RKO (cell line): ENCODE results near the gene KCTD1.

ENCODE experiments used
- DNase-seq: peaks from one replicate; pipeline ENCODE4 v3.0.0-alpha.2; 2016; ENCODE audit warnings: low spot score

Gene KCTD1

DNA sequence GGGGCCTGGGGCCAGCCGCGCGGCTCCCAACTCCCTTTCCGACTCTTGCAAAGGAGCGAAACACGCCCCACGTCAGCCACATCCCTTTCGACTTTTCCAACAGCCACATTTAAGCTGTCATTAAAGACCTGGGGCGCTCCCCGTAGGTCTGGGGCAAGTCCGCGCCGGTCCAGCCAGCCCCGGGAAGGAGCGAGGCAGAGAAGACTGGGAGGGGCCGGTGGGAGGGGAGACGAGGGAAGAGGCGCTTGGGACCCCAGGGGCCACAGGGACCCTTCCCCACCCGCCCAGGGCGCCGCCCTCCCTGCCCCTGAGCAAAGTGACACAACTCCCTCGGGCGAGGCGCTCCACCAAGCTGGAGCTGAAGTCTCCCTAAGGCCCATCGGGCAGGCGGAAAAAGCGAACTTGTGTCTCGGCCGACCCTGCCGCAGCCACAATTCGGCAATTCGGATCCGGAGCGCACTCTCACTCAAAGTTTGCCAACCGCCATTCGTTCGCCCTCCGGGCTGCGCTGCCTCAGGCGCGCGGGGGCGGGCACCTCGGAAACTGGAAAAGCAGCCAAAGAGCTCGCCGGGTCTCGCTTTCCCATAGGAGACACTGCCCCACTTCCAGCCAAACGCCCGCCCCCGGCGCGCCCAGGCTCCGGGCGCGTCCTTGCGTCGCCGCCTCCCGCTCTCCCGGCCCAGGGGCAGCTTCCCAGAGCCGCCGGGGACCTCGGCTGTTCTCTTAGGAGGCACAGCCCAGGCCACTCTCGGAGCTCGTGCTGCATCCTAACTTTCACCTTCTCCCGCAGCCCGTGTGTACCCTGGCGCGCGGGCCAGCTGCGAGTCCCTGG is 1.1 kb upstream of the KCTD1 start:
- peak; percentile 70 for DNase-seq

DNA sequence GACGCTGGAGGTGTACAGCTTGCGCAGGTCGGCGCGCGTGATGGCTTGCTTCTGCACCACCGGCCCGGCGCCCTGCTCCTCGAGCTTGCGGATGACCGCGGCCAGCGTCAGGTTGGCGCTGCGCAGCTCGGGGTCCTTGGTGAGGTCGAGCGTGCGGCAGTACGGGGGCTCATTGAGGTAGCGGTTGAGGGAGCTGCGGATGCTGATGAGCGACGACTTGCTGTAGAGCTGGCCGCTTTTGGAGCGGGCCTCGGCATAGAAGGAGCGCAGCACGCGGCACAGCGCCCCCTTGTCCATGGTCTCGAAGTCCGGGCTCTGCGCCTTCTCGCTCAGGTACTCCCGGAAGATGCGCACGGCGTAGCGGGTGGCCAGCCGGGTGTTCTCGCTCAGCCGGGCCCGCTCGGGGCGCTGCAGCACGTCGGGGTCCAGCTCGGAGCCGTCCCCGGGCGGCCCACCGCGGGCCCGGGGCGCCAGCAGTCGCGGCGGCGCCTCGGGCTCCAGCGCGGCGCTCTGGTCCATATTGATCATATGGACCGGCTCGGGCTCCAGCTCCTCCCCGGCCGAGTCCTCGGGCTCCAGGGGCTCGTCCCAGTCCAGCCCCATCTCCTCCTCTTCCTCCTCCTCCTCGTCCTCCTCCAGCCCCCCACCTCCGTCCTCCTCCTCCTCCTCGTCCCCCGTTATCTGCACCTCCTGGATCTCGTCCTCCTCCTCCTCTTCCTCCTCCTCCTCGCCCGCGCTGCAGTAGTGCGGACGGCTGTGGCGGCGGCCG is 523 bp downstream of the KCTD1 start:
- DNase-seq = peak; percentile 53

DNA sequence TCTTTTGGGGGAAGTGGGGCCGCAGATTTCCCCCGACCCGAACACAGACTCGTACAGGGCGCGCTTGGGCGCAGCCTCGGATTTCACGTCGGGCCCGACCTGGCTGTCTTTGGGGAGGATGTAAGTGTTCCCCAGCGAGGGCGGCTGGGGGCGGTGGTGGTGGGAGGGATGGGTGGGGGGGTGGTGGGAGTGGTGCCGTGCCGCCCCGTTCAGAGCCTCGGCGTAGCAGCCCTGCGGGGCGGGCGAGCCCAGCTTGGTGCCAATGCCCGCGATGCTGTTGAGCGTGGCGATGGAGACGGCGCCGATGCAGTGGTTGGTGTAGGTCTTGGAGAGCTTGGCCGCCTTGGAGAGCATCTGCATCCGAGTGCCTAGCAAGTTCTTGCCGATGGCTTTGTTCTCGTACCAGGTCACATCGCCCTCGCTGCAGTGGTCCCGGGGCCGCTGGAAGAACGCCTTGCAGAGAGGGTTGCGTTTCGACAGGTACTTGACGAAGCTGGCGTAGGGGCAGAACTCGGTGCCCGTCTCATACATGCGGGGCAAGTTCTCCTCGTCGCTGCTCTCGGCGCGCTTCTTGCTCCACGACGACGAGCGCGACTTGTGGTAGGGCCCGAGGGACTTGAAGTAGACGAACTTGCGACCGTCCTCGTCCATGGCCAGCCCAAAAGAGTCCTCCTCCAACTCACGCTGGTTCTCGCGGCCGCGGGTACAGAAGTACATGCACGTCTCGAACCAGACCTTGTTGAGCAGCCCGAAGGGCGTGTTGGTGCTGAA is 1.3 kb downstream of the KCTD1 start:
- no peak for DNase-seq

DNA sequence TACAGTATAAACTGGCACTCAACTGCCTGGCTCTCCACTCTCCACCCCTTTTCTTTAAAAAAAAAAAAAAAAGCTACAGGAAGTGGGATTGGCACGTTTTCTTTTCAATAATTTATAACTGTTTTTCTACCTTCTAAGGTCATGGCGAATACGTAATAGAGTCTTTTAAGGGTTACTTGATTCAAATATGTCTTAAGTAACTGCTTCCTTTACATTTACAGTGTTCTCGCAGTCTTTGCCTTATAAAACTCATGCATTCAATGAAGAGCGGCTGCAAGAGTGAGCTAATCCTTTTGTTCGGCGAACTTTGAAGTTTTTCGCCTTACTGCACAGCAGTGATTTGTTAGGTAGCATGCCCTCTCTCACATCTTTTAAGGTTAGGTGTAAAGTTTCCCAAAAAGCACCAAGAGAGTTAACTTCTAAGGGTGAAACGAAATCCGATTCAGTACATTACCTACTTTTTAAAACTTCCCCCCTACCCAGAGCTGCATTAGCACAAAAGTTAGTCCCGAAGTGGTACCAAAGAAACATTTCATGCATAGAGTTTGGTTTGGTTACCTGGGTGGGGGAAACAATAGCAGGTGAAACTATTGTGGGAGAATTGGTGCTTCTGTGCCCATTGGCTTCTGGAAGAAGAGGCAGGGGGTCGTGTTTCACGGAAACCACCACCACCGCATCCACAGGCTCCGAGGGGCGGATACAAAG is 2.0 kb downstream of the KCTD1 start:
- DNase-seq = peak; percentile 24

DNA sequence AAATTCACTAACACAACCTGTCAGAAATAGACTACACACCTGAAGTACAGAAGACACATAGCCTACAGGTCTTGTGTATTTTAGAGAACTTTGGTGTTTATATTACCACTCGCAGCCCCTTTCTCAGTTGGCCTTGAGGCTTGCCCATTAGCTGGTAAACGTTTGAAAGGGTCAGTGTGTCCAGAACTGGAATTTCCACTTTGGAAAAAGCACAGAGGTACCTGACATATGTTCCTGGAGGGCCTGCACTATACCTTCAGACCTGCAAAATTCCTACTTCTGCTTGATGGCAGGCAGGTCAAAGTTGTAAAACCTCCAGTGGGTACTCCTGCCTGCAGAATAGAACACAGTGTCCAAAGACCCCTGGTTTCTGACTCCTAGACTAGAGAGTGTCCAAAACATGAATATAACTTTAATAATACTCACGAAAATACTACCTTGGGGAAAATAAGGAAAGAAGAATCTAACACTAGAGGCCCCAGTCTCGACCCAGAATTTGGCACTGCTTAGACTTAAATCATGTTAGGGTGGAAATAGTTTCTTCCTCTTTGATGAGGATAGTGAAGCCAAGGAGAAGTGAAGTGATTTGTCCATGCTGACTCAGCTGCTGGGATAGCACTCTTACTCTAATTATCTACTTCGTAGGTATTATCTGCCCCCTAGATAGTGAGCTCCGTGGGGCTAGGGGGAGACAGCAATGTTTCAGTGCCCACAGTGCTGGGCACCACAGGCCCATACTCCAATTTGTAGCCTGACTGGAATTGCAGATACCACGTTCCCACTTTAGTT is 2.8 kb downstream of the KCTD1 start:
- DNase-seq = no peak

DNA sequence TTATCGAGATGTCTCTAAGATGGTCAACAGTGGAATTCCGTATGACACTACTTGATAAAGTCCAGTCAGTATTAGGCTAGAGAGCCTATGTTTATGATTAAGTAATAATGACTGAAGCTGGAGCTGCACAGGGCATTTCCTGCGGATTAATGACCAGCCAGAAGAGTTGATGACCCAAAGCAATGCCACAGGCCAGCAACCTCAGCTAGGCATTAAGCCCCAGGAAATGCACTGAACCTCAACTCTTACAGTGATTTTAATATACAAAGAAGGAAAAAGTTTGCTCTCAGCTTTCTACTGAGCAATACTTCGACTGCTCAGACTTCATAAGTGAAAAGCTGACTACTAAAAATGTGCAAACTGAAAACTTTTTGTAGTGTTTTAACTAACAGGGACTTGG is 3.9 kb downstream of the KCTD1 start:
- no peak for DNase-seq

DNA sequence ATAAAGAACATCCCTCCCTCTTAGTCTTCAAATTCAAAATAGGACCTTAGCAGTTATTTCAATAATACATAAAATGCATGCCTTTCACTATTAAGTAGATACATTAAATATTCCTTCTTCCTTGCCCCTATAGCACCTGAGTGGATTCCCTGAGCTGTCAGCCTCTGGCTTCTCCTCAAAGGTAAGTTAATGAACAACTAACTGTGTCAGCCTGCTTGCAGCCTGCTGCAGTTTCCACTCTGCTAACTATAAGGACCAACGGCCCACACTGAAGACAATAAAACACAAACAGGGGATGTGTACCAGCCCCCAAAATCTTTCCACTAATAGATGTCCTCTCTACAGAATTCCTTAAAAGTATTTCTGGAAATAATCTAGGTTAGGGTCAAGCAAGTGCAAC is 5.0 kb downstream of the KCTD1 start:
- no peak for DNase-seq

DNA sequence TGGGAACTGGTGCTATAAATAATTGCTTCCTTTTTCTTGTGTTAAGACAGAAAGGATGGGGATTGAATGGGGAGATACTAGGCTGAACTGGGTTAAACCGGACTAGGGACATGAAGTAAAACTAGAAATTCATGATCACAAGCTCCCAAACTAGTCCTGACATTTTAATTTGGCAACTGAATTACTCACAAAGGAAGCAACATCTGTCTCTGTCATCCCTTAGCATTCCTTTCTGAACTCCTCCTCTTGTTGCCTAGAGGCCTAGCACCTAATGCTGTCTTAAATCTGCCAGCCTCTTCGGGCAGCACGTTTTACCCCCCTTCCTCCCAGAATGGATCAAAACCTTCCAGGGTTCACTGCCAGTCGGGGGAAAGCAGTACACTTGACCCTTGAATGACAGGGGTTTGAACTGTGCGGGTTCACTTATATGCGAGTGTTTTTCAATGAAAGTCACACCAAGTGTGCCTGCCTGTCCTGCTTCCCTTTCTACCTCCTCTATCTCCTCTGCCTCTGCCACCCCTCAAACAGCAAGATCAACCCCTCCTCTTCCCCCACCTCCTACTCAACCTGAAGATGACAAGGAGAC is 8.2 kb downstream of the KCTD1 start:
- DNase-seq = peak; percentile 16

DNA sequence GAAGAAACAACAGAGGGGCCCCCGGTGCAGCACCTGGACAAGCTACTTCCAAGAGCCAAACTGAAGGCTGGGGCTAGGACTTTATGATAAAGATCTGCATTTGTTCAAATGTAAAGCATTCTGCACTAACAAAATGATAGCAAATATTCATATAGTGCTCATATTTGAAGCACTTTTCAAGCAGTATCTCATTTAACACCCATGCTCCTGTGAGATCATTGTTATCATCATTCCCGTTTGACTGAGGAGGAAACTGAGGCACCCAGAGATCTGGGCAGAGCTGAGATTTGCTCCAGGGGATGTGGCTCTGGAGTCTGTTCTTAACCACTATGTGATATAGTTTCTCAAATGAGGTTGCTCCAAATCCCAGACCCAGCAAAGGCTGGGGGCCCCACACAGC is 9.8 kb downstream of the KCTD1 start:
- no peak for DNase-seq

DNA sequence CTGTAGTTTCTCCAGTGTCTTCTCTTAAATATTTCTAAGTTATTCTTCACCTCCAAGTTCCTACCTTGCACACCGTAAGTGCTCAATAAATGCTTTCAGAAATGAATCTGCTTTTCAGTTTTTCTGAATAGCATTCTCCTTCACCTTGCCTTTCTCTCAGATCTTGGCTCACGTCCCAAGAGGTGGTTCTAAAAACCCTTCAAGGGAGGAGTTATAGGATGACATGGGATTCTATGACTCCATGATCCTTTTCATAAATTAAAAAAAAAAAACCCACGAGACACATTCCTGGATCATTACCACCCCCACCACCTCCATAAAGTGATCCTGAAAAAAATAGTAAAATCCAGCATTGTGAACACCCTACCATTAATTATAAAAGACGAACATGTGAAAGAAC is 11.7 kb downstream of the KCTD1 start:
- DNase-seq = no peak

DNA sequence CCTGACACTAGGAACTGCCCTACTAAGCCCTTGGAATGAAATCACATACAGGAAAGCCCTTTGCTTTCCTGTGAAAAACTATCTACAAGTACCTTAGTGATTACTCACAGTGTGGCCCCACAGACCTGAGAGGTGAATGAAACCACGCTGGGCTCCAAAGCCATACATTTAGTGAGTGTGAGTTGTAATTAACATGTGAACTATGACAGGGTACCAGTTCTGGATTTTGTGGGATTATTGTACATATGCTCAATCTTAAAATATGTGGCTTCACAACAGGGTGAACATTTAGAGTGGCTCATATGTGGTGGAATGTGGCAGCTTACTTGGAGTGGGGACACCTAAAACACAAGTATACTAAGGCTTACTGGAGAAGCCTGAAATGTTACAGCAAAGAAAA is 12.3 kb downstream of the KCTD1 start:
- no peak for DNase-seq

DNA sequence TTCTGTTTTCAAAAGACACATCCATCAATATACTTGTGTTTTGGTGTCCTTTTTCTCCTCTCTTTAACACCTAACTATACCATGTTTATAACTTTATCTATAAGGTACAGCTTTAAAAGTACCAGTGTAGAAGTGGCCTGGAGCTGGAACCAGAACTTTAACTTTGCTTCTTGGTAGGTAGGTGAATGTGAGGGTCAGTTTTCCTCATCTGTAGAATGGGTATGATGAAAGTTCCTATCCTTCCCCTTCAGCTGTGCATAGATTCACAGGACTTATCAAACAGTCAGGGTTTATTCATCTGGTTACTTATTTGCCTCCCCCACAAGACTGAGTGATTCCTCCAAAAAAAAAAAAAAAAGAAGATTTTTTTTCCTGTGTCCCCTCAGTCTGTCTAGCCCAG is 12.7 kb downstream of the KCTD1 start:
- no peak for DNase-seq

DNA sequence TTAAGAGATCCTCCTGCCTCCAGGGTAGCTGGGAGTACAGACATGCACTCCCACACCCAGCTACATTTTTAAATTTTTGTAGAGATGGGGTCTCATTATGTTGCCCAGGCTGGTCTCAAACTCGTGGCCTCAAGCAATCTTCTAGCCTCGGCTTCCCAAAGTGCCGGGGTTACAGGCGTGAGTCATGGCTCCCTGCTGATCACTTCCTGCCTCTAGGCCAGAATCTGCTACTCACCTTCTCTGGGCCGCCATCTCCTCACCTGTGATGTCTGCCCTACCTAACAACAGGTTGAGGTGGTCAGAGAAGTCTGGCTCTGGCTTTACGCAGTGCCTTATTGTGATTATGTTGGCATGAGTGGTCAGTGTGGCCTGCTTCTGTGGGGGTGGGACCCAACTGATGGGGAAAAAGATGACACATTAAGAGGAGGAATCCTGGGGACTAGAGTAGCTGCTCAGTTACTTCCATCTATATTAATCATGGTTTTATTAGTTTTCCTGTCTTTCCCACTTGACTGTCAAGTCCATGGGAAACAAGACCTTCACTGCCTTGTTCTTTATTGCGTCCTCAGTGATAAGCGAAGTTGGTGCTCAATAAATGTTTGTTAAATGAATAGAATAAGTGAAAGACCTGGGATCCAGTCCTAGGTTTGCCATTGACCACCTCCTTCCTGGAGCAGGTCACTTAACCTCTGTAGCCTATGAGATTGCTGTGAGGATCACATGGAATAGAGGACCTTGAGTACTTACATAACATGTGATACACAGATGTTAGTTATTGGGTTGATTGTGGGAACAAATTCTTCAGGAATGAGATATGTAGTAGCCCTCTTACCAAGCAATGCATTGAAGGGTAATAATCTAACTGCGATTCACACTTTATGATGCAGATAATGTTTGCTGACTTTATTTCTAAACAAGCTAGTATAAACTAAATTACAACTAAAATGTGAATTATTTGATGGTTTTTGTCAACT is 15.7 kb downstream of the KCTD1 start:
- DNase-seq = no peak

DNA sequence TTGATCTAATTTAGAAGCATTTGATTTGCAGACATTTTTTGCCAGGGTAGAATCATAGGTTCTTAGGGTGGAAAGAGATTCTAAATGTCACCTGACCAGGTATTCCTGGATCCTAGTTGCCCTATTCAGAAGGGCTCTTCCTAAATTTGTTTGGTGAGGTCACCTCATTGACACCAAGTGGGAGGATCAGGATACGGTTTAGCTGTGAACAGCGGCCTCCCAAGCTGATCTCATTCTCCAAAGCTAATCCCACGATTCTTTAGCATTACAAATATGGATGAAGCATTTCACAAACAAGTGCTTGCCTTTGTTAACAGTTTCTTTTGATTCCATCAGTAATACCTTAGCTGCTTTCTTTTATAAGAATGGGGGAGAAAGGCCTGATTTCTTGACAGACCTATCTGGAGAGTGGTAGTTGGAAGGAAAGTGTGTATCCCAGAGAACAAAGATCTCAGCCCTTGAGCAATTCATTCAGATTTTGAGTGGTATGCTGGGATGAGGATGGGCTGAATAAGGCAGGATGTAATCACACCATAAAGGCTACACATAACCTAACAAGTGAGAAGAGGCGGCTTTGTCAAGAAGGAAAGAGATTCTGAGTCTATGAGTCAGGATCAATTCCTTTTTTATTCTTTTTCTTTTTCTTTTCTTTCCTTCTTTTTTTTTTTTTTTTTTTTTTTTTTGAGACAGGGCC is 16.6 kb downstream of the KCTD1 start:
- no peak for DNase-seq

DNA sequence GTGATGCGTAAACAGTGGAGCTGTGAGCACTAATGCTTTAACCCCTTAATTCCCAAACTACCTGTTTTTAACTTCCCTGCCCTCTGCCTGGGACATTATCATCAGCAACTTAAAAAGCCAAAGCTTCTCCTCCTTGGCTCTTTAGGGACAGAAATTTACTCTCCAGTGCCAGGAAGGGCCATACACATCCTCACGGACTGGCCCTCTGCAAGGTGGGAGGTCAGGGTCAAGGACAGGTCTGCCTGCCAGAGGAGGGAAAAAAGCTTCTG is 21.5 kb downstream of the KCTD1 start:
- DNase-seq = no peak

DNA sequence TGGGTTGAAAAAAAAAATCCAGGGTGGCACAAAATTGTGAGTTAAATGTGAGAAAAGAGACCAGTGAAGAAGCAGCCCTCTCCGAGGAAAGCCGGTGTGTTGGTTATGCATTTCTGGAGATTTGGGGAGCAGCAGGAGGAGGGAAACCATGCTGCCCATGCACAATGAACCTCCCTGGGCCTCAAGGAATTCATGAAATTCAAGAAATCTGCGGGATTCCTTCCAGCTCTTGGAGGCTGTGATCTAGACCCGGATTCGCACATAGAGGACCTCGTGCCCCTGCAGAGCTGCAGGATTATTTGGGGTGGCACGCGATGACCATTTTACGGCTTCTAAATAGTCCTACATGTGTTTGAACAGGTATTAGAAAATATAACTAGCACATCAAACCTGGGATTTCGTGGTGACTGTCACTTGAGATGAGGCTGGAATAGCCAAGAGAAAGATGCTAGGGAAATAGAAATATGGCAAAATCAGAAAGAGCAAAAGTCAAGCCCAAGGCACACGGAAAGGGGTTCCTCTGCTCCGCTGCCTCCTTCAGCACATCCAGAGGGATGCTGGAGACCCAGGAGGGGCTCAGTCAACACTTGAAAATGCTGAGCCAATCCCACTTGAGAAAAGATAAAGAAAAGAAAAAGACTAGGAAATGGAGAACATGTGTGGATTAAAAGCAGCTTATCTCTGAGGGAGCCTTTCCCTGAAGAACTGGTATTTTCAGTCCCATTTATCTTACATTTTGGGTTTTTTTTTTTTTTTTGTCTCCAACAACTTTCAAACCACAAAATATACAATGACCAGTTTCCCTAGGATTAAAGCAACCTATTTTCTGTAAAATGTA is 22.0 kb downstream of the KCTD1 start:
- DNase-seq = no peak

DNA sequence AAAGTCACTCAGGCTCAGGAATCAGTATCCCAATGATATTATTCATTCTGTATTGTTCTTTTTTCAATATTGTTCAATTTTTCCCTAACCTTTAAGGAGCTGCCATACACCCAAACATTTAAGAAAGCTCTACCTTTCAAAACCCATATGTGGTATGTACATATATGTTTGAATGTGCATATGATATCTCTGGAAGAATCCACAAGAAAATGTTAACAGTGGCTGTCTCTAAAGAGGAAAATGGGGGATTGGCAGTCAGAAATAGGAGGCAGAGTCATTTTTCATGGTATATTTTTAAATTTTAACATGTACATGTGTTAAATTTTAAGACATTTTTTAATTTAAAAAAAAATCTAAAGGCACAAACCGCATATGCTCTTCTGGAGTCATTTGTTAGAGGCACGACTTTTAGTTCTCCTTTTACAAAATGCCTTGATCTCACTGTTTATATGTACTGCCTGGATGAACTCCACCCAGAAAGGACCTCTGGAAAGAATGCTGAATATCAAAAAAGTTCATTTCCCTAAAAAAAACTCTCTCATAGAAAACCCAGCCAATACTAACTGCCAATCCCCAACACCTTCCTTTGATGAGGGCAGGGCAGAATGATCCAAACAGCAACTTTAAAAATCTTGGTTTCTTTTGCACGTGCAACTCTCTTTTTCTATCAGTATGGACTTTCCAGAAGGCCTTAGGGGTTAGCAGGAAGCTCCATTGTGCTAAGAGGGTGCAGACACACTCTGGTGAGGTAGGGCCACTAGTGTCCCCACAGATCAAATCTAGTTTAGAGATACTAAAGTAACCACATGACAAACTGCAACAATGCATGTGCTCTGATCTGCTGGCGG is 23.6 kb downstream of the KCTD1 start:
- no peak for DNase-seq

DNA sequence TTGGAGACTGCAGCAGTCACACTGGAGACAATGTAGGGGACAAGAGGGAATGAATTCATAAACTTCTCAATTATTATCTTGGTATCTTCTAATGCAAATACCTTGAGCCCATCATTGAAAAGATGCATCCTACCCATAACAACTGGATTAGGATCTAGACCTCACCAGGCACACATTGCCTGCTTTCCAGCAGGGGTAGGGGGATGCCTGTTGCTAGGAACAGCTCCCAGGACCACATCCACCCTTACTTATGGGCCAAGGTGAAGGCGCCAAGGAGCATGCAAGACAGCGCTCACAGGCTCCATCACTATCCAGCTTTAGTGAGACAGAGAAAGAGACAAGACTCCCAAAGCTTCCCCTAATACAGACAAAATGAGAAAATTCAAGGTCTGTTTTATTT is 24.4 kb downstream of the KCTD1 start:
- DNase-seq = no peak
